NCI-H1436 treated with DMSO at 0.1 percent for 48 hours (cell line): ENCODE results near the gene SHKBP1.
"Not testable (repeated sequence)": the region's sequence is repeated elsewhere in the genome, so short reads cannot be mapped to it uniquely, and the experiment has no call there.

Experiments used
- DNase-seq: peaks from one replicate; lab custom pipeline; 2025; lab: John Stamatoyannopoulos, UW

Gene SHKBP1

DNA sequence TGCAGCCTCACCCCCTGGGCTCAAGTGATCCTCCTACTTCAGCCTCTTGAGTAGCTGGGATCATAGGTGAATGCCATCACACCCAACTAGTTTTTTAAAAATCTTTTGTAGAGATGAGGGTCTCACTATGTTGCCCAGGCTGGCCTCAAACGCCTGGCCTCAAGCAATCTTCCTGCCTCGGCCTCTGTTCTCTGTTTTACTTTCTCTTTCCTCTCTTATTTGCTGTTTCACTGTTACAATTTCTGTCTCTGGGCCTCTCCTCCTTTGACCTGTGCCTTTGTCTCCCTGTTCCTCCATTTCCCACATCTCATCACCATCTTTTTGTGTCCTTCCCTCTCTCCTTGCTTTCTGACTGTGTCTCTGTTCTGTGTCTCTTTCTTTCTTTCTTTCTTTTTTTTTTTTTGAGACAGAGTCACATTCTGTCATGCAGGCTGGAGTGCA lies 9.3 kb downstream of the SHKBP1 start:
- no peak for DNase-seq

DNA sequence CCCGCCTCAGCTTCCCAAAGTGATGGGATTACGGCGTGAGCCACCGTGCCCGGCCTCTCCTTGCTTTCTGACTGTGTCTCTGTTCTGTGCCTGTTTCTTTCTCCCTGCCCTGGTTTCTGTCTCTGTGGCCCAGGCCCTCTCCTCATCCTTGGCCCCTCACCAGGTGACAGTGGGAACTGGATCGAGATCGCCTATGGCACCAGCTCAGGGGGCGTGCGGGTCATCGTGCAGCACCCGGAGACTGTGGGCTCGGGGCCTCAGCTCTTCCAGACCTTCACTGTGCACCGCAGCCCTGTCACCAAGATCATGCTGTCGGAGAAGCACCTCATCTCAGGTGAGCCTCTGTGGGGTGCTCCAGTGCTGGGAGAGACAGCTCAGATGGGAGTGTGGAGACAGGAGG lies 9.9 kb downstream of the SHKBP1 start:
- DNase-seq: no peak

DNA sequence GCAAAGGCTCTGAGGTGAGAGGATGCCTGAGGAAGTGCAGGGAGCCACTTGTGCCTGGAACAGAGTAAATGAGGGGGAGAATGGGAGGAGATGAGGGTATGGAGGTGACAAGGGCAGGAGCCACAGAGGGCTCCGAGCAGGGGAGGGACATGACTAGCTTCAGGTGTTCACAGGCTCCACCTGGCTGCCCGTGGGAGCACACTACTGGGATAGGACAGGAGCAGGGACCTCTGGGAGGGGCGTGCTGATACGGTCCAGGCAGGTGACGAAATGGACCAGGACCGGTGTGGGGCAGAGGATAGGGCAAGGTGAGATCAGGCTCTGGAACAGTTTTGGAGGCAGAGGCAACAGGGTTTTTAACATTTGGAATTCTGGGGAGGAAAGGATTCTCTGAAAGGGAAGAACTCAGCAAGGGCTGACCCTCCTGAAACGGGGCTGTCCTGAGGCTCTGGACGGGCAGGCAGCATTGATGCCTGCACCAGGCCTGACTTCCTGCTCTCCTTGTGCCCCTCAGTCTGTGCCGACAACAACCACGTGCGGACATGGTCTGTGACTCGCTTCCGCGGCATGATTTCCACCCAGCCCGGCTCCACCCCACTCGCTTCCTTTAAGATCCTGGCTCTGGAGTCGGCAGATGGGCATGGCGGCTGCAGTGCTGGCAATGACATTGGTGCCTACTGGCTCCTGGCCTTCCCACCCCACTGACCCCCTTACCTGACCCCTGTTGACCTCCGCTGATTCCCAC lies 11.6 kb downstream of the SHKBP1 start:
- no peak for DNase-seq

- no peak for DNase-seq
Measured at GRCh38 chr19:40588926-40589569, 12.4 kb downstream of the SHKBP1 start.

DNA sequence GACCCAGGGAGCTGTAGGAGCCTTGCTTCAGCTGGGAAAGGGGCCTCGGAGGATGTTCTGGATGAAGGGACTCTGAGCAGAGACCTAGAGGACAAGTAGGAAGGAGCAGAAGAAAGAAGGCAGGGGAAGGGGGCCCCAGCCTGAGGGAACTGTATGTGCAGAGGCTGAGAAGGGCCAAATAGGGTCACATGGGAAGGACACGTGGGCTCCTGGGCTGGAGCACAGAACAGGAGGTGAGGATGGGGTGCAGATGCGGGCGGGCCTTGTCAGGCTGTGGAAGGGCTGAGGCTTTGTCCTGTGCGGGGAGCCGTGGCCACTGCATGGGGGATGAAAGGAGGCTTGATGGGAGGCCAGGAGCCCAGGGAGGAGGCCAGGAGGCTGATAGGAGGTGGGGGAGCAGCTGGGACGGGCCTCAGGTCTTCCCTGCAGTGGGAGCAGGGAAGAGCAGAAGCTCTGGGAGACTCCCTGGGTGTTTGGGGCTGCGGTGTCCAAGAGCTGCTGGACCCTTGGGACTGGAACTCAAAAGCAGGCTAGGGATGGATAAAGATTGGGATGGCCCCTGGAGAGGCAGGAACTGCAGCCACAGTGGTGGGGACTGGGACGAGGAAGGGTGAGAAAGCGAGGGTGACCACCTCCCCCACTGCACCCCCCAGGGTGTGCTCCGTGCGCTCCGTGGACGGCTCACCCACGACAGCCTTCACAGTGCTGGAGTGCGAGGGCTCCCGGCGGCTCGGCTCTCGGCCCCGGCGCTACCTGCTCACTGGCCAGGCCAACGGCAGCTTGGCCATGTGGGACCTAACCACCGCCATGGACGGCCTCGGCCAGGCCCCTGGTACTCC lies 13.1 kb downstream of the SHKBP1 start:
- no peak for DNase-seq

DNA sequence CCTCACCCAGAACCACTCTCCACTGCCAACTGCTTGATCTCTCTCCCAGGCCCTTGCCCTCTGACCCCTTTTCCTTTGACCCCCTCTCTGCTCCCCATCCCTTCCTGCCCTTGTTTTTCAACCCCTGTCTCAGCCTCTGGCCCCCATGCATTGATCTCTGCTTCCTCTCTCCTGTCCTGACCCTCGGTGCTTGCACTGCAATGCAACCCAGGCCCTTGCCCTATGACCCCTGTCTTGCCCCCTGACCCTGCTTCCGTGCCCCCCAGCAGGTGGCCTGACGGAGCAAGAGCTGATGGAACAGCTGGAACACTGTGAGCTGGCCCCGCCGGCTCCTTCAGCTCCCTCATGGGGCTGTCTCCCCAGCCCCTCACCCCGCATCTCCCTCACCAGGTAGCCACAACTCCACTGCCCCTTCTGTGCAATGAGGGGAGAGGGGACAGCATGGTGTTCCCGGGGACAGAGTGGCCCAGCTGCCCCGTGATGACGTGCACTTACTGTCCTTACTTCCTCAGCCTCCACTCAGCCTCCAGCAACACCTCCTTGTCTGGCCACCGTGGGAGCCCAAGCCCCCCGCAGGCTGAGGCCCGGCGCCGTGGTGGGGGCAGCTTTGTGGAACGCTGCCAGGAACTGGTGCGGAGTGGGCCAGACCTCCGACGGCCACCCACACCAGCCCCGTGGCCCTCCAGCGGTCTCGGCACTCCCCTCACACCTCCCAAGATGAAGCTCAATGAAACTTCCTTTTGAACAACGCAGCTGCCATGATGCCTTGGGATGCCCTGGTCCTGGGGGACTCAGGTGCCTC lies 14.0 kb downstream of the SHKBP1 start:
- no peak for DNase-seq

- DNase-seq: not testable (repeated sequence)
Measured at GRCh38 chr19:40591724-40592123, 15.1 kb downstream of the SHKBP1 start.

GRCh38 chr19:40592170-40592569 lies 15.5 kb downstream of the SHKBP1 start:
- DNase-seq: peak; percentile 47

DNA sequence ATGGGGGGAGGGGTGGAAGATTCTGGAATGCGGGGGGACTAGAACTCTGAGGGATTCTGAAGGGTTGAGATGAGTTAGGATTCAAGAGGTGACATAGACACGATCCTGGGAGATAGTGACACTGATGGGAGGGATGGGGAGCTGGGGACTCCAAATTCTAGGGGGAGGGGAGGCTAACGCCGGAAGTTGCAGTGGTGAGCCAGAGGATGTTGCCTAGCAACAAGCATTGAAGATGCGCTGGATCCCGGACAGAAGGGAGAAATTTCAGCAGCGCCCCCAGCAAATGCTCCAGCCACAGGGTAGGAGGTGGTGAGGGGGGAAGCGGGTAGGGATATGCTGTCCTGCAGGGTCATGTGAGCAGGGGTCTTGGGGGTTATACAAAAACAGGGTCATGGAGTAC lies 17.6 kb downstream of the SHKBP1 start:
- no peak for DNase-seq

DNA sequence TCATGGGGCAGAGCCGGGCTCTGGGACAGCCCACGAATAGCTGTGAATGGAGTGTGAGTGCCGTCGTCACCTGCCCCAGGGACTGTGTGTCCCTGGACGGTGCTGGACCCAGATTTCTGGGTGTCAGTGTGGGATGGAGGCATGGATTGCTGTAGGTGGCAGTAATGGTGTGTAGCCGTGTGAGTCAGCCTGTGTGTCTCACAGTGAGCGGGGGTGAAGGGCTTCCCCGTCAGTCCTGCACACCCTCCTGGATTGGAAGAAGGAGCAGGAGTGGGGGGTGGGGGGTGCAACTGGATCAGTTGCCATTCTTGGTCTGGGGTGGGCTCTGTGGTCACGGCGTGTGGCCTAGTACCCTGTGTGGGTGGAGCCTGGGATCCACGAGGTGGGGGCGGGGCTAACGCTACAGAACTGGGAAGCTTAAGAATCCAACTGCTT lies 18.0 kb downstream of the SHKBP1 start:
- DNase-seq: no peak

DNA sequence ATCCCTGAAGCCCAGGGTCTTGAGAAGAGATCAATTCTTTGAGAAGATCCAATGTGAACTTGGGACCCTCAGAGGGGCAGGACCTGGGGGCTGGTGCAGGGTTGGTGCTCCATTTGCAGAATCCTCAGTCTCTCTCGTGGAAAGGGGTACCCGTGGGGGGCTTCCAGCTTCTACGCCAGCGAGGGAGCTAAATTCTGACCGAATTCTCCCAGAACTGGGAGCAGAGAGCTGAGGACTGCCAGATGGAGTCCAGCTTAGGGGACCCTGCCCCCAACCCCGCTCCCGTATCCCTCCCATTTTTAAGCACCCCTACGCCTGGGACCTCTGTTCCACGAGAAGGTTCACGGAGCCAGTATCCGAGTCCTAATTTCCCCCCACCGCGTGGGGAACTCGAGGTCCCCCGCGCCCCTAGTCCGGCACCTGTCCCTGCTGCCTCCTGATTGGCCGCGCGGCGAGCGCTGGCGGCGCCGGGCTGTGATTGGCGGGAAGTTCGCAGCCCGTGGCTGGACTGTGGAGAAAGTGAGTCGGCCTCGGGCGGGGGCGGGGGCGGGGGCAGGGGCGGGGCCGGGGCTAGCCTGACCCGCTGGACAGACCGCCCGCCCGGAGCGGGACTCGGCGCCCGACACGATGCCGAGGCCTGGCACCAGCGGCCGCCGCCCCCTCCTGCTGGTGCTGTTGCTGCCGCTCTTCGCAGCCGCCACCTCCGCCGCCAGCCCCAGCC lies 20.1 kb downstream of the SHKBP1 start:
- no peak for DNase-seq

DNA sequence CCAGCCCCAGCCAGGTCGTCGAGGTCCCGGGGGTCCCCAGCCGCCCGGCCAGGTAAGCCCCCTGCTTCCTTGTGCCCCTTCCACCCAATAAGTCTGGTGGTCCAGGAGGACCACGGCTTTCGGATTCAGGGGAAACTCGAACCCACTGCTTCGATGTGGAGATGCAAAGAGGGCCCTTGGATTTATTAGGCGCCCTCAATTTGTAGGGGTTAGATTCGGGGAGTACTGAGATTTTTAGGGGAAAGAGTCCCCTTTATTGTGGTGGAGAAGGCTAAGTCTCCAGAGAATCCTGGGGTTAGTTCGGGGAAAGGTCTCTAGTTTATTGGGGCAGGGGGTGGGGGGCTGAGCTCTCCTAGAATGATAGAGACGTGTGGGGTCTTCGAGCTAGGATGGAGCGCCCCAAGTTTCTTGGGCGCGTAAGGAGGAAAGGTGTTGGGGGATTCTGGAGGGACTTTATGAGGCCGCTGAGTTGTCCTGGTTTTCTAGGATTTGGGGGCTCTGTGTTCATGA lies 20.7 kb downstream of the SHKBP1 start:
- DNase-seq: no peak

GRCh38 chr19:40598121-40598917 lies 21.6 kb downstream of the SHKBP1 start:
- DNase-seq: peak; percentile 32

DNA sequence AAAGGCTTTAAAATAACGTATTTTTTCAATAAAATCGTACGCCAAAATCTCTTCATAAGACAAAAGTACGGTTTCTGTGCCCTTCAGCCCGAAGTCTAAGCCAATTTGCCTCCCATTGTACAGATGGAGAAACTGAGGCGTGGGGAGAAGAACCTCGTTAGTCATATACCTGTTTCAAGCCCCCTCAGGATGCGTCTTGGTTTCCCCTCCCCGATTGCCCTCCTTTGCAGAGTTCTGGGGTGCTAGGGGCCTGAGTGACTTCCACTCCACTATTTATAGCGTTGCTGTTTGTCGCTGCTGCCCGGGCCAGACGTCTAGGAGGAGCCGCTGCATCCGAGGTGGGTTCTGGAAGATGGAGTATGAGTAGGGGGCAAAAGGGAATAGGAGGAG lies 22.2 kb downstream of the SHKBP1 start:
- no peak for DNase-seq

GRCh38 chr19:40599331-40599901 lies 22.7 kb downstream of the SHKBP1 start:
- DNase-seq: no peak

GRCh38 chr19:40599902-40600569 lies 23.4 kb downstream of the SHKBP1 start:
- no peak for DNase-seq

DNA sequence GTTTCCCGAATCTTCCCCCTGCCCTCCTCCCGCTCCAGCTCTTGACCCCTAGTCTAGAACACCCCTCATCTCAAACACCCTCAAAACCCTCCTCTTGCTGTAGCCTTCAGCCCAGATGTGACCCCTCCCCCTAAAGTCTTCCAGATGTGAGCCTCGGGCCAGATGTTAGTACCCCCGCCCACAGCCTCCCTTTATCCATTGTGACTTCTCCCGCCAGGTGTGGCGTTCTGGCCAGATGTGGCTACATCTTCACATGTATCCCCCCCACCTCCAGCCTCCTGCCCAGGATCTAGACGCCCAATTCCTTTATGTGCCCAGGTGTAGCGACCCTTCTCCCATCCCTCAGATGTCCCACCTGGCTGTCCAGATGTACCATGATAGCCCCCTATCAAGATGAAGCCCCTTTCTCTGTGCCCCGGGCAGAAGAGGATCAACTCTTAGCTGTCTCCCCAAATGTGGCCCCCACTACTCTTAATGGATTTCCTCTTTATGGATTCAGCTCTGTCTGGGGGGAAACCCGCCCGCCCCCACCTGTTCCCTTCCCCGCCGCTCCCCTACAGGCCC lies 24.0 kb downstream of the SHKBP1 start:
- no peak for DNase-seq

DNA sequence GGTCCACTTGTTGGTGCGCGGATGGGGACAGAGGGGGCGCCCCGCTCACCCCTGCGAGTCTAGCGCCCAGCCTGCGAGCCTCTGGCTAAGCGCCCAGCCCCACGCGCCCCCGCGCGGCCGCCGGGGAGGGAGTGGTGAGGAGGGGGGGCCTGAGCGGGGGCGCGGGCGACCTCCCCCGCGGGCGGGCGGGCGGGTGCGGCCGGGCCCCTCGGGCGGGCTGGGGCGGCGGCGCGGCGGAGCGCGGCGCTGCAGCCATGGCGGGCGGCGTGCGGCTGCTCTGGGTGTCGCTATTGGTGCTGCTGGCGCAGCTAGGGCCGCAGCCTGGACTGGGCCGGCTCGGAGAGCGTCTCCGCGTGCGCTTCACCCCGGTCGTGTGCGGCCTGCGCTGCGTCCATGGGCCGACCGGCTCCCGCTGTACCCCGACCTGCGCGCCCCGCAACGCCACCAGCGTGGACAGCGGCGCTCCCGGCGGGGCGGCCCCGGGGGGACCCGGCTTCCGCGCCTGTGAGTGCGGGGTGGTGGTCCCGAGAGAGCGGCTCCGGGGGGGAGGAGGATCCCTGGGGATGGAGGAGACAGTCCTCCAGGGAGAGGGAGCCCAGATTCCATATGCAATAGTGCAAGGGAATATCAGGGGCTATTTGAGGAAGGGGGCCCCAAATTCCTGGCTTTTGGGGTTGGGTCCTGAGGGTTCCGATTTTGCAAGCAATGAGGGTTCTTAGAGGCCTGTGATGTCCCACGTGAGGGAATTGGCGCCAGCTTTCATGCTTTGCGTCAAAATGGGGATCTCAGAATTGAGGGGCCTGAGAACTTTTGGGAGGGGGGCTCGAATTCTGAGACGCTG lies 24.7 kb downstream of the SHKBP1 start, which contains the start of gene LTBP4:
TSS of gene LTBP4 (plus strand) at position 236 of the 841 bp plus-strand sequence. CDS start at position 255, 19 bp downstream.
- no peak for DNase-seq
